Measurements from ENCODE around the gene CA4.
A peak's percentile ranks its signal among the peaks of the same experiment; 100 is the strongest.
"Not testable (repeated sequence)": the region's sequence is repeated elsewhere in the genome, so short reads cannot be mapped to it uniquely, and the experiment has no call there.

Gene CA4

DNA sequence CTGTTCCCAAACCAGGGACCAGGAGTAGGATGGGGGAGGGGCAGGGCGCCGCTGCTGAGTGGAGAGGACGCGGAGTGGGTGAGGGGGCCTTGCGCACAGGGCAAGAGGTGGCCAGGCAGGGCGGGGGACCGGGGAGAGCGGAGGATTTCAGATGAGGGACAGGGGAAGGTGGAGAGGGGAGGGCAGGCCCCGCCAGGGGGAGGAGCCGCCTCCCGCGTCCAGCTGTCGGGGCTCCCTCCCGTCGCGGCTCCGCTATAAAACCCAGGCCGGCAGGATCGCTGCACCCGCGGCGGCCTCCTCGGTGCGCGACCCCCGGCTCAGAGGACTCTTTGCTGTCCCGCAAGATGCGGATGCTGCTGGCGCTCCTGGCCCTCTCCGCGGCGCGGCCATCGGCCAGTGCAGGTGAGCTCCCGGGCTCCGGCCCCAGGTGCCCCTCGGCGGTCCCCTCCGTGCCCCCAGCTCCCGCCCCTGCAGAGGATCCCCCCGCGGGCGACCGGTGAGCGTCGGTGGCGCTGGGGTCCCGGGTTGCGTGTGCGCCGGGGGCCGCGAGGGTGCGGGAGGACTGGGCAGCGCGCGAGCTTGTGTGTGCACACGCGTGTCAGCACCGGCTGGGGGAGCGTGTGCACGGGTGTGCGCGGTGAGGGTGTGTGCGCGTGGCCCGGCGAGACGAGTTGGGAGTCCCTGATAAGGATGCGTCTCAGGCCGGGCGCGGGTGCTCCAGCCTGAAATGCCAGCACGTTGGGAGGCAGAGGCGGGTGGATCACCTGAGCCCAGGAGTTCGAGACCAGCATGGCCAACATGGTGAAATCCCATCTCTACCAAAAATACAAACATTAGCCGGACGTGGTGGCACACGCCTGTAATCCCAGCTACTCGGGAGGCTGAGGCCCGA lies at the start of gene CA4:
CA4 (plus strand) TSS at position 283 of the 892 bp plus-strand sequence; CDS start at position 345, 62 bp downstream.
- DNase-seq (ENCODE audit: low spot score): no peak

DNA sequence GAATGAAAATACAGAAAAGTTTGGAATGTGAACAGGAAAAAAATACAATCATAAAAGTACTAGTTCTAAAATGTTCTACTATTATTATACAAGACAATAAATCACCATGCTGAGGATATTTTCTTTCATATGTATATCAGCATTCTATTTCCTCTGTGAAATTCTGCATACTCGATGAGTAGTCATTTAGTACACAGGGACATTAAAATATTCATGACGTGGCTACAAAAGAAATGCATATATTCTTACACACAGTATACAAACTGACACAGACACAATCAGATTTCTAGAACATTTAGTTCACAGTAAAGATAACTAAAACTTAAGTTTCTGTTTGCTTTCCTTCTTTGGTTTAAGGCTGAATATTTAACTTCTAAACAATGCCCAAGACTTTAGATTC lies 49.2 kb upstream of the CA4 start:
- FAIRE-seq; DNase-seq (ENCODE audit: low spot score): not testable (repeated sequence)

More for the DNA sequence above, at the start of gene CA4:
- no peak for FAIRE-seq

- not testable (repeated sequence) for DNase-seq (ENCODE audit: low spot score); FAIRE-seq
Measured at GRCh38 chr17:60102015-60102631, 47.6 kb upstream of the CA4 start.

DNA sequence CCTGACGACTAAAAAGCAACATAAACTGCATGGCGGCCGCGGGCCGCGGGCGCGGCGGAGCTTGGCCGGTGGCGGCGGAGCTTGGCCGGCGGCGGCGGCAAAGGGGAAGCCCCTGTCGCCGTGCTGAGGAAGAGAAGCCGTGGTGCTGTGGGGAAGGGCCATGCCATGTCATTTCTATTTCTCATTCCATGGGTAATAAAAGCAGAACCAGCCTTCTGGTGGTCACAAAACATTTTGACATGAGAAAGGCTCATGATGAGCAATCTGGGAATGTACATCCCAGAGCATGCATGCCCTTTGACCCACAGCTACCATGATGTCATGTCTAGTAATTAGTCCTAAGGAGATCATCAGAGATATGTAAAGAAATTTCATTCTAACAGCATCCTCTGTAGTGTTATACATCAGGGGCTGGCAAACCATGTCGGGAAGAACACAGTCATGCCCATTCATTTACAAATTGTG lies 47.1 kb upstream of the CA4 start:
- DNase-seq (ENCODE audit: low spot score) (no peak), FAIRE-seq (no peak)

- no peak for FAIRE-seq
- no peak for DNase-seq (ENCODE audit: low spot score)
Measured at GRCh38 chr17:60103957-60104356, 45.8 kb upstream of the CA4 start.

- DNase-seq (ENCODE audit: low spot score) (peak; percentile 68), FAIRE-seq (peak; percentile 51)
Measured at GRCh38 chr17:60106340-60107059, 43.3 kb upstream of the CA4 start.

GRCh38 chr17:60107526-60108257 lies 42.1 kb upstream of the CA4 start:
- DNase-seq (ENCODE audit: low spot score): no peak
- FAIRE-seq: no peak

GRCh38 chr17:60108309-60108708 lies 41.5 kb upstream of the CA4 start:
- not testable (repeated sequence) for DNase-seq (ENCODE audit: low spot score); FAIRE-seq

DNA sequence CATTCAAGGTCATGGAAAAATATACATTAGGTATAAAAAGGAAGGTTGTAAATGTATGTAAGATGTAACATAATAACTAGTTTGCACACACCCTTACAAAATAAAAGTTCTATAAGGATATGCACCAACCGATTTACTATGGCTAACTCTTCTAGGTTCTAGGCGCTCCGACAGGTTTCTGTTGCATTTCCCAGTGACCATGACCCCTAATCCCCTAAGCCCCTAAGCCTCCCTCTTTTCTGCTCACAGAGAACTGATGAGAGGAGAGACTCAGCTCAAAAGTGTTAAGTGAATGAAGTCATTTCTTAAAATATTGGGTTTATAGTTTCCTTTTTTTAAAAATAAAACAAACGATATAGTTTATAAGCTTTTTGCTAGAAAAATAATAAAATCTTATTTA lies 41.1 kb upstream of the CA4 start:
- no peak for FAIRE-seq

GRCh38 chr17:60109161-60109560 lies 40.6 kb upstream of the CA4 start:
- no peak for DNase-seq (ENCODE audit: low spot score)
- no peak for FAIRE-seq

More for the DNA sequence above, 41.1 kb upstream of the CA4 start:
- no peak for DNase-seq (ENCODE audit: low spot score)

DNA sequence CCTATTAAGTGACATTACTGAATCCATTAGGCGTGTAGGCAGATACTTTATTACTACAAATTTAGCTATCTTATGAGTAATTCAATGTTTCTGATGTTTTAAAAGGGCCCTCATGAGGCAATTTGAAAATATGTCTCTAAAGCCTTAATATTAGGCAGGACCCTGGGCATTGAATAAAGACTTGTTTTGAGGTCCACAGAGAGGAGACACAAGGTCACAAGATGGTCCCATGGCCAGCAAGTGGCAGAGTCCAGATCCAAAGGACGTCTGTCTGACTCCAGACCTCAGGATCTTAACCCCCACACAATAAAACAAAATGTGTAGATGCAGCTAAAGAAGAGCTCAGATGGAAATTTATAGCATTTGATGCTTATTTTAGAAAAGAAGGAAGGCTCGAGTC lies 39.2 kb upstream of the CA4 start:
- FAIRE-seq (no peak), DNase-seq (ENCODE audit: low spot score) (no peak)

- not testable (repeated sequence) for DNase-seq (ENCODE audit: low spot score)
- FAIRE-seq: peak; percentile 85
Measured at GRCh38 chr17:60111661-60112060, 38.1 kb upstream of the CA4 start.

GRCh38 chr17:60115364-60115763 lies 34.4 kb upstream of the CA4 start:
- not testable (repeated sequence) for DNase-seq (ENCODE audit: low spot score); FAIRE-seq

GRCh38 chr17:60116196-60116595 lies 33.6 kb upstream of the CA4 start:
- FAIRE-seq; DNase-seq (ENCODE audit: low spot score): not testable (repeated sequence)

DNA sequence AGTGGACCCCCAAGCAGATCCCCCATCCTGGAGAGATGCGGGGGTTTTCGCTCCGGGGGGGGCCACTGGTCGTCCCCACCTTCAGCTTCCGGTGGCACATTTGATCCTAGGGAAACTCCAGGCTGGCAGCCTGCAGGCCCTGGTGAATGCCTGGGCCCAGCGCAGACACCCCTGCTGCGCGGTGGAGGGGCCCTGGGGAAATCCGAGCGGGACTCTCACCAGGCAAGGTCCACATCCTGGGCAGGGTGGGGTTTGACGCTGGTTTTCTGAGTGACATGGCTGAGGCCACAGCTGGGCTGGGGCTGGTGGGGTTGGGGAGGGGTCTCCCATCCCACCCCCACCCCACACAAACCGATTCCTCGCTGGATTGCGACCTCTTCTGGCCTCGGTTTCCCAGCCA lies 30.6 kb upstream of the CA4 start:
- DNase-seq (ENCODE audit: low spot score); FAIRE-seq: not testable (repeated sequence)

- not testable (repeated sequence) for FAIRE-seq; DNase-seq (ENCODE audit: low spot score)
Measured at GRCh38 chr17:60119807-60120748, 29.7 kb upstream of the CA4 start.

- FAIRE-seq (no peak), DNase-seq (ENCODE audit: low spot score) (no peak)
Measured at GRCh38 chr17:60127068-60128064, 22.4 kb upstream of the CA4 start.

- no peak for DNase-seq (ENCODE audit: low spot score)
- no peak for FAIRE-seq
Measured at GRCh38 chr17:60128171-60128859, 21.5 kb upstream of the CA4 start.

All from RCC 7860 (cell line).